GM18526 (cell line): ENCODE measurements around the gene LRBA.

Experiments used
- POLR2A ChIP-seq: IDR thresholded peaks from 3 replicates; pipeline ENCODE4 v1.6.1; 2011; ENCODE audit not compliant: insufficient read length; ENCODE audit errors: extremely low read depth

LRBA gene

DNA sequence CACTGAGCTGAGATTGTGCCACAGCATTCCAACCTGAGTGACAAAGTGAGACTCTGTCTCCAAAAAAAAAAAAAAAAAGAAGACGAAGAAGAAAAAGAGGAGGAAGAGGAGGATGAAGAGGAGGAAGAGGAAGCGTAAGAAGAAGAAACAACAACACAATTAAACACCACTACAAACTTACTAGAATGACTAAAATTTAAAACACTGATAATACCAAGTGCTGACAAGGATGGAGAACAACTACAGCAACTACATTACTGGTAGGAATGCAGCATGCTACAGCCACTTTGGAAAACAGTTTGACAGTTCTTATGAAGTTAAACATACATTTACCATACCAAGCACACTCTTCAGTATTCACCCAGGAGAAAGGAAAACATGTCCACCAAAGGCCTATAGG, 24.1 kb downstream of the LRBA start:
- TF ChIP-seq POLR2A = no peak

DNA sequence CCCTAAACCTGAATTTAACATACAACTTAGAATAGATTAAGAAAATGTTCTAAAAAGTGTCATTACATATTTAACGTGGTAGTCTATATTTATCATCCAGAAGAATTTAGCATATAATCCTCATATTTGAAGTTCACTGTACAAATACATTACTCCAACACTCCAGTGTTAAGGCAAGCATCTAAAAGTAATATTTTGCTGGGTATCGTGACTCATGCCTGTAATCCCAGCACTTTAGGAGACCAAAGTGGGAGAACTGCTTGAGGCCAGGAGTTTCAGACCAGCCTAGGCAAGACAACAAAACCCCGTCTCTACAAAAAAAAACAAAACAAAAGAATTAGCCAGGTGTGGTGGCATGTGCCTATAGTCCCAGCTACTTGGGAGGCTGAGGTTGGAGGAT, 24.8 kb downstream of the LRBA start:
- TF ChIP-seq POLR2A = no peak

DNA sequence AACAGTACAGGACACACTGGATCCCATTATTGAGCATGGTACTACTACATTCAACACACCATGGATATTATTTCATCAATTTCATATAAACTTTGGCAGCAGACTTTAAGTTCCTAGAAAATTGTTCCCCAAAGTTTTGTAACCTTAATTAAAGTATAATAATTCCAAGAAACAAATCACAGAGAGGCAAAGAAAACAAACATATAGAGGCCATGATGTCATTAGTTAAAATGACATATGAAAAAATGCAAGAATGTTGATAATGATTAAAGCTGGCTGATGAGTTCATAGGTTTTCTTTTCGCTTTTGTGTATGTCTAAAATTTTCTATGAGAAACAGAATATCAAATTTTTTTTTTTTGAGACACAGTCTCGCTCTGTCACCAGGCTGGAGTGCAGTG, 26.8 kb downstream of the LRBA start:
- no peak for TF ChIP-seq POLR2A

DNA sequence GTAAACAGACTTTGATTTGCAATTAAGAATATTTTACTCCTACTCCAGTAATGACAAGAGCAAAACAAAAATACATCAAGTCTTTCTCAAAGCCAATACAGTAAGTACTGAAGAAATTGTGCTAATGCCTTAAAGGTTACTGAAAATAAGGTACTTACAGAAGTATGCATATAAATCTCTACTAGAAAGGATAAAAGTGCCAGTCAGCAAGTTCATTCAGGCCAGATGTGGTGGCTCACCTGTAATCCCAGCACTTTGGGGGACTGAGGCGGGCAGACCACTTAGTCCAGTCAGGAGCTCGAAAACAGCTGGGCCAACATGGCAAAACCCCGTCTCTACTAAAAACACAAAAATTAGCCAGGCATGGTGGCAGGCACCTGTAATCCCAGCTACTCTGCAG, 27.9 kb downstream of the LRBA start:
- TF ChIP-seq POLR2A = no peak

DNA sequence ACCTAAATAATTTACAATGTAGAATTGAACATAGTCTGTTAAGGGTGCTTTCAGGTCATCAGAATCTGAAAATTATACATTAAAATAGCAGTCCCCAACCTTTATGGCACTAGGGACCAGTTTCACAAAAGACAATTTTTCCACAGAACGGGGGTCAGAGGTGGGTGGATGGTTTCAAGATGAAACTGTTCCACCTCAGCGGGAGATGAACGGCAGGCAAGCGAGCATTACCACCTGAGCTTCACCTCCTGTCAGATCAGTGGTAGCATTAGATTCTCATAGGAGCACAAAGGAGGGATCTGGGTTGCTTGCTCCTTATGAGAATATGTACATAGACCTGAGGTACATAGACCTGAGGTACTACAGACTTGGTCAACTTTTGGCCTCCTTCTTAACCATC, 29.0 kb downstream of the LRBA start:
- no peak for TF ChIP-seq POLR2A

DNA sequence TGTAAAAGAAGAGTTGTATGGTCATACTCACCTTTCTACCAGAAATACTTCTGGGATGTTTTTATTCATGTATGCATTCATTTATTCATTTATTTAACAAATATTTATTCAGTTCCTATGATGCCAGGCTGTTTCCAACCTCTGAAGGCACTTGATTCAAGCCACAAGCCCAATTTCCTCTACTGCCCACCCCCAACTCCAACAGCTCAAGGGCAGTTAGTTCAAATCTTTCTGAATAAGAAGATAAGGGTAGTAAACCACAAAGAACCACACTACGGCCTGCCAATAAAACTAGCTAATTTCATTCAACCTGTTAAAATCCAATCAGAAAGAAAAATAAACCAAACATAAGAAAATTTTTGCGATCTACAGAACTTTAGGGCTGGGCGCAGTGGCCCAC, 31.2 kb downstream of the LRBA start:
- TF ChIP-seq POLR2A = no peak

DNA sequence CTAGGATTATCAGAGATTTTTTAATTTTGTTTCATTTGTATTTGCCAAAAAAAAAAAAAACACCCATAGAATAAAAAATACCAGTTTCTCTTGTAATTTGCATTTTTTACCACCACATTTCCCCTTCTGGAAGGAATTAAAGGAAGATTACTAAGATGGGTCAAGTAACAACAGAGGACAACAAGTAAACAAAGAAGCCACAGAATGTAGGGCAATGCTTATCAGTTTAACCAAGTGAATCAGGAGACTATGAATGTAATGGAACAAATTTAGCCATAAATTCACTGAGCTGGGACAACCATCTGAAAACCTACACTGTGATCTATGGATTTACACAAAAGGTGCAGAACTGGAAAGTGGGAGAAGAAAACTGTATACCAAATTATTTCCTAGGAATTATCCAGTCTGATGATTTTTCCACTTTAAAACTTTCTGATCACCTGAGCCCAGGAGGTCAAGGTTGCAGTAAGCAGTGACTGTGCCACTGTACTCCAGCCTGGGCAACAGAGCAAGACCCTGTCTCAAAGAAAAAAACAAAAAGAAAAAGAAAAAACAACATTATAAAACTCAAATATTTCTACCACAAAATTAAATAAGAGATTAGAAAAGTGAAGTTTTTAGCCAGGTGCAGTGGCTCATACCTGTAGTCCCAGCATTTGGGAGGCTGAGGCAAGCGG, 32.4 kb downstream of the LRBA start:
- TF ChIP-seq POLR2A = no peak

DNA sequence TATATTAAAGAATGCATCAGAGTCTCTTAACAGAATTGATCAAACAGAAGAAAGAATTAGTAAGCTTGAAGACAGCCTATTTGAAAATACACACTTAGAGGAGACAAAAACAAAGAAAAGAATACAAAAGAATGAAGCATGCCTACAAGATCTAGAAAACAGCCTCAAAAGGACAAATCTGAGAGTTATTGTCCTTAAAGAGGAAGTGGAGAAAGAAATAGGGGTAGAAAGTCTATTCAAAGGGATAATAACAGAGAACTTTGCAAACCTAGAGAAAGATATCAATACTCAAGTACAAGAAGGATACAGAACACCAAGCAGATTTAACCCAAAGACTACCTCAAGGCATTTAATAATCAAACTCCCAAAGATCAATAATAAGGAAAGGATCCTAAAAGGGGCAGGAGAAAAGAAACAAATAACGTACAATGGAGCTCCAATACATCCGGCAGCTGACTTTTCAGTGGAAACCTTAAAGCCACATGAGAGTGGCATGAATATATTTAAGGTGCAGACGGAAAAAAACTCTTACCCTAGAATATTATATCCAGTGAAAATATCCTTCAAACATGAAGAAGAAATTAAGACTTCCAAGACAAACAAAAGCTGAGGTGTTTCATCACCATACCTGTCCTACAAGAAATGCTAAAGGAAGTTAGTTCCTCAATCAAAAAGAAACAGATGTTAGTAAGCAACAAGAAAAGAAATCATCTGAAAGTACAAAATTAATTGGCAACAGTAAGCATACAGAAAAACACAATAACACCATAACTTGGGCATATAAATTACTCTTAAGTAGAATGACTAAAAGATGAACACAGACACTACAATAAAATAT, 36.1 kb downstream of the LRBA start:
- no peak for TF ChIP-seq POLR2A

DNA sequence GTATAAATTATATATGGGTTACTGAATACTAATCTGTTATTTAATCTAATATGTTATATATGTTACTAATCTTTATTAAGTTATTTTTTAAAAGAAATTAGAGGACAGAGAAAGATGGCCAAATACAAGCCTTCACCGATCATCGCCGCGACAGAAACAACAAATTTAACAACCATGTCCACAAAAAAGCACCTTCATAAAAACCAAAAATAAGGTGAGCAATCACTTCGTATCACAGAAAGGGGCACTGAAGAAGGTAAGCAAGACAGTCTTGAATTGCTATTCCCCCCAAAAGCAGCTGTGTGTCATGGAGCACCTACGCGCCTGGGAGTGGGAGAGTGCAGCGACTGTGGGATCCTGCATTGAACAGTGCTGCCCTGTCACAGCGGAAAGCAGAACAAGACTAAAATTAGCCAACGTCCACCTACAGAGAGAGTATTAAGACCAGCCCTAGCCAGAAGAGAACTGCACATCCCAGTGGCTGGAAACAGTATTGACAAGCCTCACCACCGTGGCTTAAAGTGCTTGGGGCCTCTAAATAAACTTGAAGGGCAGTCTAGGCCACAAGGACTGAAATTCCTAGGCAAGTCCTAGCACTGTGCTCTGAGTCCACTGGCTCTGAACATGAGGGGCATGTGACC, 38.5 kb downstream of the LRBA start:
- TF ChIP-seq POLR2A = no peak

DNA sequence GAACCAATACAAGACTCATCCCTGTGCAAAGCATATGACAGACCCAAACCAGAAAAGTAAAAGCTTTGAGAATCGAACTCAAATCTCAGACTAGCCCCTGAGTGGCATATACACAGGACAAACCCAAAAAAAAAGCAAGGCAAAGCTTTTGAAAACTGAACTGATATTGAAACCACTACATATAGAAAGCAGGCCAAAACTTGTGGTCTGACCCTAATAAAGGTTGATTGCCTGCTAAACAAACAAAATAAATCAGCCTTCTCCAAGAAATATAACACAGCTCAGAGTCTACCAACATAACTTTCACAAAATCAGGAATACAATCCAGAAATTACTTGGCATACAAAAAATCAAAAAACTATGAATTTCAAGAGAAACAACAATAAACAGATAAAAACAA, 40.3 kb downstream of the LRBA start:
- TF ChIP-seq POLR2A = no peak

DNA sequence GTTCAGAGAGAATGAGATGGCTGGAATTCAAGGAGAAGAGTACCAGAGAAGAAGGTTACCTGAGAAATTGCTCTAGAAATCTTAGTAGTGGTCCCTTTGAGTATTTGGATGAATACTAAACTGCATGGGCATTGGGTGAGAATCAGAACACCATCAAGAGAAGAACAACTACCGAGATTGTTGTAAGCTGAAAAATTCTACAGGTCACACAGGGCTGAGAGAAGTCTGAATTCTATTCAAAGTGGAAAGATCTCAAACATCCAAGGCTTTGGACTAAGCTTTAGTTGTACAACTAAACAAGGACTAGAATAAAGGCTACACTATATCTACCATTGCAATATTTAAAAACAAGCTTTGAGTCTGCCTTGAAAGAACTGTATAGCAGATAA, 40.8 kb downstream of the LRBA start:
- no peak for TF ChIP-seq POLR2A

DNA sequence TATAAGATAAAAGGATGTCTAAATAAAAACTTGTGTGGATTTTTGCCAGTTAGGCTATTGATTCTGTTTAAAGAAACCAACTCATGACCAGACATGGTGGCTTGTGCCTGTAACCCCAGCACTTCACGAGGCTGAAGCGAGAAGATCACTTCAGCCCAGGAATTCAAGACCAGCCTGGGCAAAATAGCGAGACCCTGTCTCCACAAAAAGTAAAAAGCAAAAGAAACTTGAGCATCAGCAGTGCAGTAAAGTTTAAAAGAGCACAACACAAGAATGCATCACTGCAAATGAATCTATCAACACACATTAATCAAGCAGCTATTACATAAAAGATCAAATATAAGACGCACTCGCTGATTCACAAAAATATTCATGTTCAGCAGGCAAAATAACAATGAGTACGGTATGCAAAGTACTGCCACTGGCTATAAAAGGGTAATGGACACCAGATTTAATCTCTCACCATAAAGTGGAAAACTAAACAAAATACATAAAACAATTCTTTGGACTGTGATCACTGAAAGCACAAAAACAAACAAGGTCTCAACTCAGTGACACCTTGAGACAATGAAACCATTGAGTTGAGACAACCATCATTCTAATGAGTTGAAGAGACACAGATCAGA, 41.3 kb downstream of the LRBA start:
- no peak for TF ChIP-seq POLR2A

DNA sequence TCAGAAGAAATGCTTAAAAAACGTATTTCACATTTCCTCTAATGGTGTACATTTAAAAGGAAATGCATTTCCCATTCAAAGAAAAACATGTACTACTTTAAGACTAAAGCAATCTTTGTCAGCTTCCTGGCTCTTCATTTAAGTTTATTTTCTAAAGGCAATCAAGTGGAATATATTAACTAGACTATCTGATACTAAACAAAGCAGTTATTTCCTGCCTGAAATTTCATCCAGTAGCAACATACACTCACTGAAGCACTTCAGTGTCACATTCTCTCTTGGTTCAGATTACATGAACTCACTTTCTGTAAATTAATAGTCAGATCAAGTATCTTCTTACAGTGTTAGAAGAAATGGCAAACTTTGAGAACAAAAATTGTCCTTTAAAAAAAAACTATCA, 42.5 kb downstream of the LRBA start:
- no peak for TF ChIP-seq POLR2A

DNA sequence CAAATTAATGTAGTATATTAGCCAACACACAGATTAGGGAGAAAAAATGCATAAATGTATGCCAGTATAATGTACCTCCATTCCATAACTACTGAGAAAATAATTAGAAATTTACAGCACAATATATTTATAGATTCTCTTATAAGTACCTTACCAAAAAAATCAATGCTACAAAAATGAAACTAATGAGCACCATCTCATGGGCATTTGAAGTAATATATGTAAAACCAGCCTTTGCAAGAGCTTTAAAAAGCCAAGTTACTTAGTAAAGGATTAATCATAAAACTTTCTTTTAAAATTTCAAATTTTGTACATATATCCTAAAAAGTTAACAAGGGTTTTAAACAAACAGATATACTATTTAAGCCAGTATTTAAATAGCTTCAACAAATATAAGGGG, 43.2 kb downstream of the LRBA start:
- no peak for TF ChIP-seq POLR2A

DNA sequence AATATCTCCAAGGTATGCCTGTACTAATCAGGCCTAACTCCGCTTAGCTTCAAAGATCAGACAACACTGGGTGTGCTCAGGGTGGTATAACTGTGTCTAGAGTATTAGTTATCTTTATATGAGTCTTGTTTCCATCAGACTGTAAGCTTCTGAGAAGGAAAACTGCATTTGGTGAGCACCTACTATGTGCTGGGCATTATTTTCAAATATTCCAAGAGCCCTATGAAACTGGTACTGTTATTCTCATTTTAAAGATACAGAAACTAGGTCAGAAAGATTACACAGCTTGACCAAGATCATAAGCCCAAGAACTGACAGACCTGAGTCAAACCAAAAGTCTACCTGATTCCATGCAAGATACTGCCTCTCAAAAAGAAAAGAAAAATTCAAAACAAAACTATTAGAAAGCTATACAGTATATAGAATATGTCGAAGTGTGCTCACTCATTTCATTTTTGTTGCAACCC, 44.4 kb downstream of the LRBA start:
- TF ChIP-seq POLR2A = no peak

DNA sequence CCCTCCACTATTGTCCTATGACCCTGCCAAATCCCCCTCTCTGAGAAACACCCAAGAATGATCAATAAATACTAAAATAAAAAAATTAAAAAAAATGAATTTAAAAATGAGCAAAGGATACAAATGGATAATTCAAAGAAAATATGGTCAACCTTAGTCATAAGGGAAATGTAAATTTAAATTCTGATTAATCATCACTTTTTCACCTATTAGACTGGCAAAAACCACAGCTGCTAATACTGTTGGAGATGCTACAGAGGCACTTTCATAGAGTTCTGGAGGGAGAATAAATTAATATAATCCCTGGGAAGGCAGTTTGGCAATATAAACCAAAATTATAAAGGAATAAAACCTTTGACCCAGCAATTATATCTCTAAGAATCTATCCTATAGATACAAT, 50.3 kb downstream of the LRBA start:
- TF ChIP-seq POLR2A = no peak
